ENCODE measurements around the gene SPATA13. TPM values are rescaled to one million over a fixed set of nuclear protein-coding genes. Genes with fewer than 3 reads are reported as not detected.
A peak's percentile ranks its signal among the peaks of the same experiment; 100 is the strongest.

The SPATA13 gene
- total RNA-seq, 2 donors from 2014 or later, result 19.4 to 24.8 TPM

DNA sequence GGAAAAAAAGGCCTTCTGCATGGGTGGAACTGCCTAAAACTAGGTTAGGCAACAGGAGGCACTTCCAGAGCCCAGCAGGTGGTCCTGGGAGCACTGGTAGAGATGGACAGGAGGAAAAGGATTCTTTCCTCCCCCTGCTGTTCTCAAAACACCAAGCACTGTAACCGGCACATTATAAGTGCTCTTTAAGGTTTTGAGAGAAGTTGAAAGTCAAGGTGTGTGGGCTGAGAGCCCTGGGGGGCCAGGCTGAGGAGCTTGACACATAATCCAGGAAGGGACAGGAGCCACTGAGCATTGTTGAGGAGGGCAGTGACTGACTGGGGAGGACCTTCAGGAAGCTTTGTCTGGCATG, 32.3 kb downstream of the SPATA13 start:
- no peaks in the 10 kb centered on the region for H3K27me3 ChIP-seq (ENCODE audit: control insufficient read depth, insufficient read depth, low read length, poor library complexity, severe bottlenecking)
- Mint-ChIP-seq H3K27ac (peak overlapping the region; percentile 96), H3K36me3 (ENCODE audit: low read depth) (peaks cover 8% of the 10 kb centered on the region), H3K9me3 (peaks cover 5% of the 10 kb centered on the region), H3K4me1 (peaks cover 53% of the 10 kb centered on the region), H3K4me3 (peak overlapping the region; percentile 23), H3K27me3 (ENCODE audit: insufficient read depth) (no peaks in the 10 kb centered on the region)
- H3K36me3 ChIP-seq (ENCODE audit: control insufficient read depth, insufficient read depth, low read length), result no peaks in the 10 kb centered on the region
- H3K27ac ChIP-seq (ENCODE audit: low read depth, low read length), result no peak overlapping the region
- peak overlapping the region; percentile 54 for H3K9ac ChIP-seq (ENCODE audit: extremely low read depth, low read length, poor library complexity, severe bottlenecking)
- H3K4me3 ChIP-seq (ENCODE audit: low read length), result peak overlapping the region; percentile 52
- peak; percentile 68 for DNase-seq
- 62% methylated on average over 1 of the region's 1 CpG; no CpG with 5 or more reads in 1 of the 2 experiments for WGBS, 2 experiments (ENCODE audit: insufficient coverage in 1 of 2, insufficient read length in 1 of 2)
- peaks cover 3% of the 10 kb centered on the region for H3K4me1 ChIP-seq (ENCODE audit: control insufficient read depth, insufficient read depth, low read length)
- H3K9me3 ChIP-seq (ENCODE audit: control insufficient read depth, low read length), result peaks cover 9% of the 10 kb centered on the region
- peak; percentile 46 for TF ChIP-seq CTCF (conservative IDR thresholded peaks at IDR 0.05)

DNA sequence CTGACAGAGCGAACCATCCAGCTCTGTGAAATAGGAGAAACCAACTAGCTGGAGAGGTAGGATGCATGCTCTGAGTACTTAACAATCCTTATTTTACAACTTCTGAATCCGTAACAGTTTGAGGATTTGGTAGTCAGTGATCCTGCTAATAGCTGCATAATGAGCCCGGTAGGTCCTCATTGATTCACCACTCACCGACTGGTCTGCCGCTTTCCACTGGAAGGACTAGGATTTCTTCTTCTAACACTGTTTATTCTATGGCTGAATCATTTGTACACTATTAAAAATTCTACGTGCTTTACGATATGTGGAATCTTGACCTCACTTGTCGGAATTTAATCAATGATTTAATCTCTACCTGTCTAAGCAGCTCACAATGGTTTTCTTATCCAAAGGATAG, 33.9 kb downstream of the SPATA13 start:
- H3K36me3 ChIP-seq (ENCODE audit: control insufficient read depth, insufficient read depth, low read length), result no peaks in the 10 kb centered on the region
- Mint-ChIP-seq H3K27me3 (ENCODE audit: insufficient read depth) (no peaks in the 10 kb centered on the region), H3K36me3 (ENCODE audit: low read depth) (peaks cover 4% of the 10 kb centered on the region), H3K4me3 (no peak overlapping the region), H3K27ac (no peak overlapping the region), H3K4me1 (peaks cover 64% of the 10 kb centered on the region), H3K9me3 (no peaks in the 10 kb centered on the region)
- peaks cover 3% of the 10 kb centered on the region for H3K4me1 ChIP-seq (ENCODE audit: control insufficient read depth, insufficient read depth, low read length)
- no peaks in the 10 kb centered on the region for H3K27me3 ChIP-seq (ENCODE audit: control insufficient read depth, insufficient read depth, low read length, poor library complexity, severe bottlenecking)
- H3K9ac ChIP-seq (ENCODE audit: extremely low read depth, low read length, poor library complexity, severe bottlenecking), result no peak overlapping the region
- WGBS, 2 experiments (ENCODE audit: insufficient coverage in 1 of 2, insufficient read length in 1 of 2), result 91 to 92% methylated on average over 7 to 8 of the region's 8 CpGs
- no peak for DNase-seq
- TF ChIP-seq CTCF (conservative IDR thresholded peaks at IDR 0.05), result no peak
- no peaks in the 10 kb centered on the region for H3K9me3 ChIP-seq (ENCODE audit: control insufficient read depth, low read length)
- H3K4me3 ChIP-seq (ENCODE audit: low read length), result no peak overlapping the region
- no peak overlapping the region for H3K27ac ChIP-seq (ENCODE audit: low read depth, low read length)

DNA sequence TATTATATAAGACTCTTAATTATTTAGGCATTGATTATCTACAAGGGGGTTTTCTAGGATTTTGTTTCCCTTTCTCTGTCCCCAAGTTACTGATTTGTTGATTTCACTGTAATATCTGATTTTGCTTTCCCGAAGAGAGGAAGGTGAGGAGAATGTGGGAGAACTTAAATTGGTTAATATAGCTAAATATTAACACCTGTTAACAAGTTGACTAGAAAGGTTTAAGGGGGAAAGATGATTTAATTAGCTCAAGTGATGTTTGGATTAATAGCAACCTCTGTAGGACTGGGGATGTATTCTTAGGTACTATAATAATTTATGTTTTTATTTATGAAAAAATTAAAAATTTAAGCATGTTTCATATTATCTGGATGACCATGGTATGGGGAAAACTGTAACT, 35.1 kb downstream of the SPATA13 start:
- Mint-ChIP-seq H3K36me3 (ENCODE audit: low read depth) (peaks cover 2% of the 10 kb centered on the region), H3K27ac (no peak overlapping the region), H3K9me3 (no peaks in the 10 kb centered on the region), H3K4me3 (no peak overlapping the region), H3K4me1 (peaks cover 68% of the 10 kb centered on the region), H3K27me3 (ENCODE audit: insufficient read depth) (no peaks in the 10 kb centered on the region)
- no peak overlapping the region for H3K4me3 ChIP-seq (ENCODE audit: low read length)
- no peak overlapping the region for H3K27ac ChIP-seq (ENCODE audit: low read depth, low read length)
- no peaks in the 10 kb centered on the region for H3K36me3 ChIP-seq (ENCODE audit: control insufficient read depth, insufficient read depth, low read length)
- no peaks in the 10 kb centered on the region for H3K27me3 ChIP-seq (ENCODE audit: control insufficient read depth, insufficient read depth, low read length, poor library complexity, severe bottlenecking)
- 100% methylated on average over 1 of the region's 1 CpG; no CpG with 5 or more reads in 1 of the 2 experiments for WGBS, 2 experiments (ENCODE audit: insufficient coverage in 1 of 2, insufficient read length in 1 of 2)
- no peak overlapping the region for H3K9ac ChIP-seq (ENCODE audit: extremely low read depth, low read length, poor library complexity, severe bottlenecking)
- H3K9me3 ChIP-seq (ENCODE audit: control insufficient read depth, low read length), result no peaks in the 10 kb centered on the region
- TF ChIP-seq CTCF (conservative IDR thresholded peaks at IDR 0.05), result no peak
- H3K4me1 ChIP-seq (ENCODE audit: control insufficient read depth, insufficient read depth, low read length), result peaks cover 3% of the 10 kb centered on the region
- no peak for DNase-seq

All from endodermal cell (in vitro differentiated cells).